ENCODE data around the gene KRTAP12-3.
"Not testable (repeated sequence)": the region's sequence is repeated elsewhere in the genome, so short reads cannot be mapped to it uniquely, and the experiment has no call there.

Gene KRTAP12-3

GRCh38 chr21:44685050-44685449 is 27.3 kb downstream of the KRTAP12-3 start:
- not testable (repeated sequence) for DNase-seq (ENCODE audit: low read depth)

- no peak for DNase-seq (ENCODE audit: low read depth)
Measured at GRCh38 chr21:44686000-44686781, 28.5 kb downstream of the KRTAP12-3 start.

GRCh38 chr21:44686843-44687561 is 29.3 kb downstream of the KRTAP12-3 start:
- DNase-seq (ENCODE audit: low read depth), result no peak

- DNase-seq (ENCODE audit: low read depth), result no peak
Measured at GRCh38 chr21:44687671-44688070, 29.9 kb downstream of the KRTAP12-3 start.

DNA sequence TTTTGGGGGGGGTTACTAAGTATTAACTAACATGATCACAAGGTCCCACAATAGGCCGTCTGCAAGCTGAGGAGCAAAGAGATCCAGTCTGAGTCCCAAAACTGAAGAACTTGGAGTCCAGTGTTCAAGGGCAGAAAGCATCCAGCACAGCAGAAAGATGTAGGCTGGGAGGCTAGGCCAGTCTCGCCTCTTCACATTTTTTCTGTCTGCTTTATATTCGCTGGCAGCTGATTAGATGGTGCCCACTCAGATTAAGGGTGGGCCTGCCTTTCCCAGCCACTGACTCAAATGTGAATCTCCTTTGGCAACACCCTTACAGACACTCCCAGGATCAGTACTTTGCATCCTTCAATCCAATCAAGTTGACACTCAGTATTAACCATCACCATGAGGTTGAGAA is 32.0 kb downstream of the KRTAP12-3 start:
- not testable (repeated sequence) for DNase-seq (ENCODE audit: low read depth)

GRCh38 chr21:44691686-44692085 is 34.0 kb downstream of the KRTAP12-3 start:
- DNase-seq (ENCODE audit: low read depth), result no peak

GRCh38 chr21:44692798-44693512 is 35.2 kb downstream of the KRTAP12-3 start:
- no peak for DNase-seq (ENCODE audit: low read depth)

GRCh38 chr21:44694776-44695175 is 37.0 kb downstream of the KRTAP12-3 start:
- DNase-seq (ENCODE audit: low read depth), result no peak

DNA sequence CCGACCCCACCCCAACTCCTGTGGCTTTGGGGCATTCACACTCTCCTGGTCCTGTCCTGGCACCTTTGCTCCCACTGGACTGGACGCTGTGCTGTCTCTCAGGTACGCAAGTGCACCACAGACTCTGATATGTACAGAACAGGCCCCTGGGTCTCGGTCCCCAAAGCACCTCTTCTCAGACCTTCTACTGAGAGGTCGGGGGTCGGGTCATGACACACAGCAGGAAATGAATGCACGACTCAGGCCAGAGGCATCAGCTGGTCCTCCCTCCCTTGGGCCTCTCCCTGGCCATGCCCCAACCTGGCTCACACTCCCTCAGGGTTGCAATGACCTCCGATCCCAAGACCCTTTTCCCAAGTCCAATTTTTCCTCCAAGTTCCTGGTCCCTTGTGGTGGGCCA is 37.5 kb downstream of the KRTAP12-3 start:
- no peak for DNase-seq (ENCODE audit: low read depth)

GRCh38 chr21:44695641-44696040 is 37.9 kb downstream of the KRTAP12-3 start:
- DNase-seq (ENCODE audit: low read depth), result no peak

DNA sequence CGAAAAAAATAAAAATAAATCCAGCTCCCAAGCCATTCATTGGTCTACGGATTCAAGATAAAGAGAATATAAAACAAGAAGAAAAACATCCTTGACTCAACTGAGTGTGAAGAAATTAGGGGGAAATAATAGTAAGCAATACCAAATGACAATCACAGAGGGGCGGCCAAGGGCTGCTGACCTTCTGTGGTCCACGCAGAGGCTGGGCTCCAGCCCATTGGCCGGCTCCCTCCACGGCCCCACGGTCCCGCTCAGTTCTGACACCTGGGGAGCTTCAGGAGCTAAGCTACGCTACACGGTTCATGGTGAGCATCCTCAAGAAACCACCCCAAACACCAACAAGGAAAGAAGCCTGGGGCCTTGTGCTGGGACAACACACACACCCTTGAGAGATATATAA is 38.8 kb downstream of the KRTAP12-3 start:
- DNase-seq (ENCODE audit: low read depth), result no peak

- not testable (repeated sequence) for DNase-seq (ENCODE audit: low read depth)
Measured at GRCh38 chr21:44697172-44697810, 39.6 kb downstream of the KRTAP12-3 start, which contains the start of gene KRTAP10-12. TSS of gene KRTAP10-12 (plus strand) at chr21:44697172. CDS start at chr21:44697202, 30 bp downstream.

DNA sequence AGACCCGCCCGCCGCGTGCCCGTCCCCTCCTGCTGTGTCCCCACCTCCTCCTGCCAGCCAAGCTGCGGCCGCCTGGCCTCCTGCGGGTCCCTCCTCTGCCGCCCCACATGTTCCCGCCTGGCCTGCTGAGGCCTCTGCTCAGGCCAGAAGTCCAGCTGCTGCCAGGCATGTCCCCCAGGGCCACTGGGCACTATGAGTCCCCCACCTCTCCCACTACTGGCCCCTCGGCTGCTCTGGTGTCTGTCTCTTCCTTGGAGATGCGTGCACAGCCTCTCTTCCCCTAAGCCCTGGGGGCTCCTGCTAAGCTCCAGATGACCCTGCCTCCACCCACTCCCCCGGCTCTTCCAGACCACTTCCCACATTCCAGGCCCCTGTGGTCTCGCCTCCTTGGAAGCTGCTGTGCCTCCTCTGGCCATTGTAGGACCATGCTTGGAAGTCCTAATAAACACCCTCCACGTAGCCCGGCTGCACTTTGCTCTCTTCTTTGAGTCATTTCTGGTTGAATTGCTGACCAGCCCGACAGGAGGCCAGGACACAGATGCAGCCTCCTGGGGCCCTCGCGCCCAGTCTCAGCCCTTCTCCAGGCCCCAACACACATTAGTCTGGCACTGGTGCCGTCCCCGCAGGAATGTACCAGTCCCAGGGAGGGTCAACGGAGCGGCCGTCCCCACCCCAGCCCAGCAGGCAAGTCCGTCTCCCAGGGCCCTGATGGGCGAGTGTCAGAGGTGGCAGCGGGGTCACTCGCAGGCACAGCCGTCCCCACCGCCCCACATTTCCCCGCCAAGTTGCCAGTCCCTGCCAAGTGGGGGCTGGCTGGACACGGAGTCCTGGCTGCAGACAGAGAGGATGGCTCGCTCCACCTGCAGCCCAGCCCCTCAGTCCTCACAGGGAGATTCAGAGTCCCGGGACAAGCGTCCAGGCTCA is 40.3 kb downstream of the KRTAP12-3 start:
- DNase-seq (ENCODE audit: low read depth), result no peak

DNA sequence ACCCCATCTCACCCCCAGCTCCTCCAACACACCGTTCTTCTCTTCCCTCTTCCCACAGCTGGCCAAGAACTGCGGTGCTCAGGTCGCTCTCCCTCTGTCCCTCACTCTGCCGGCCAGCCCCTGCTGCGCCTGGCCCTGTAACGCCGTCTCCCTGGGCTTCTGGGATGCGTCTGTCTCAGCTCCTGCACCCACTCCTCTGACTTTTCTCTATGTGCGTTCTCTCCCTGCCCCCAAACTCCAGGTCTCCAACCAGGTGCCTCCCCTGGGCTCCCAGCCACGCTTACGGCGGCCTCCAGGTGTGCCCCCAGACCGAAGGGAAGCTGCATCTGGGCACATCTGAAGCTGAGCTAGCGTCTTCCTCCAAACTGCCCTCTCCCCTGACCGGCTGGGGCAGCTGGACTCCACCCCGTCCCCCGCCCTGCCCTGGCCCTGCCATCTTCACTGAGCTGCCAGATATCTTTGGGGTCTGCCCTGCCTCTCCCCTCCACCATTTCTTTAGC is 41.8 kb downstream of the KRTAP12-3 start:
- no peak for DNase-seq (ENCODE audit: low read depth)

GRCh38 chr21:44700101-44701022 is 42.6 kb downstream of the KRTAP12-3 start:
- no peak for DNase-seq (ENCODE audit: low read depth)

GRCh38 chr21:44701023-44701400 is 43.3 kb downstream of the KRTAP12-3 start:
- DNase-seq (ENCODE audit: low read depth), result no peak

GRCh38 chr21:44701541-44701940 is 43.8 kb downstream of the KRTAP12-3 start:
- DNase-seq (ENCODE audit: low read depth), result no peak

- DNase-seq (ENCODE audit: low read depth), result no peak
Measured at GRCh38 chr21:44702111-44702972, 44.6 kb downstream of the KRTAP12-3 start.
